ENCODE results near the gene STOM.
"Not testable (repeated sequence)": the region's sequence is repeated elsewhere in the genome, so short reads cannot be mapped to it uniquely, and the experiment has no call there.

Gene STOM

GRCh38 chr9:121299467-121300282 is 70.4 kb downstream of the STOM start:
- DNase-seq = peak in 2 of 3 donors; percentile 31 to 44

DNA sequence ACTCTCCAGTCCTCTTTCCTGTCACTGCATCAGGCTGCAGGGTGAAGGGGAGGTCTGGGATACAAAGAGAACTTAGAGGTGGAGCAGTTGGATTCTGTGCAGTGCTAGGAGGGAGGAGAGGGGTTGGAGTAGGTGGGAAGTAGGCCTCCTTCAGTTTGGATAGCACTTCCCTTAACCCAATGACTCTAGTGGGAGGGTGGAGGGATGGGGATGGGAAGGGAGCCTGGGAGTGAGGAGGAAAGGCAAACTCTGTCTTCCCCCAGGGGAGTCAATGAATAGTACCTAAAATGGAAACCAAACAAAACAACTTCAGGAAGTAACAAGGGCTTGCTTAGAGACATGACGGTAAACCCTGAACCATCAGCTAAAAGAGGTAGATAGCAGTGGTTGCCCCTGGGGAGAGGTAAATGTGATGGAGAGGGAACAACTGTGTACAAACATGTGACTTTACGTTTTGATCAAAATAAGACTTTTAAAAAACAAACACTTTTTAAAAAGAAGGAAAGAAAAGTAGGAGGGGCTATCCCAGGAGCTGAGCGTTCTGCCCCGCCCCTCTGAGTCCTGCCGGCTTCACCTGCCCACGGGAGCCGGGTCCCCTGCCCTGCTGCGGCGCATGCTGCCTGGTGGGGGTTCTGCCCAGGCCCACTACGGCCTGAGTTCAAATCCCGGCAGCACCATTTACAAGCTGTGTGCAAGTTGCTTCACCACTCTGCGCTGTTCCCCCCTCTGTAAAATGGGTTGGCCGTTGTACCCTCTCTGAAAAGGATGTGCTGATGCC is 71.2 kb downstream of the STOM start:
- no peak for DNase-seq

DNA sequence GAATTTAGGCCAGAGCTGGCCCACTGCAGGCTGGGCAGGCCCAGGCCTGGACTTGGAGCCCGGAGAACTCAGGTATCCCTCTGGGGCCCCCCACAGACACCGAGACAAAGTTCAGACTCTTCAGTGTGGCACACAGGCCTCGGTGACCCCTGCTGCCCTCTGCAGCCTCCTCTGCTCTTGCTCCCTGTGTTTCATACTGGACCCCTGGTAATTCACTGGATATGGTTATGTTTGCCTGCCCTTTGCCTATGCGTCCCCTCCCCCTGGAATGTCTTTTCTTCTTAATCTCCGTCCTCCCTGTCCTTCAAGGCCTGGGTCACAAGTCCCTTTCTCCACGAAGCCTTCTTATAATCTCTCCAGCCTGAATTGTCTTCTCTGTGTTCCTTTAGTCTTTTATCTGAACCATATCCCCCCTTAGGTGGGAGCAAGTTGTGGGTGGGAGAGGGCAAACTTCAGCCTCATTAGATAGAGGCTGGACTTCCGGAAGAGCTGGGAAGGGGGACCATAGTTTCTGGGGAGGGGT is 72.0 kb downstream of the STOM start:
- no peak for DNase-seq

DNA sequence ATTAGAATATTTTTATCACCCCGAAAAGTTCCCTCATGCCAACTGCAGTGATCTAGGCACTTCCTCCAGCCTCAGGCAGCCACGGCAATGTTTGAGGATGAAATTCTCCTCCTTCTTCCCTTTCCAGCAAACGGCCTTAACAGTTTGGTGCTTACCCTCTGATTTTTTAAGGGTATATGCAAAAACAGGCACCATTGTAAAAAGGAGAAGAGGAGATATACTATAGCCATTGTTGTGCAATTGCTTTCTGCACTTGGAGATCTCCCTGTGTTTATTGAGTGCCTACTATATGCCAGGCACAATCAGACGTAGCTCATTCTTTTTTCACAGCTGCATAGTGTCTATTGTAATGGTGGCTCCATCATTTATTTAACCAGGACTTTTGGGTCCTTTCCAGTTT is 72.7 kb downstream of the STOM start:
- DNase-seq = peak; percentile 65 to 74 (median 73)

DNA sequence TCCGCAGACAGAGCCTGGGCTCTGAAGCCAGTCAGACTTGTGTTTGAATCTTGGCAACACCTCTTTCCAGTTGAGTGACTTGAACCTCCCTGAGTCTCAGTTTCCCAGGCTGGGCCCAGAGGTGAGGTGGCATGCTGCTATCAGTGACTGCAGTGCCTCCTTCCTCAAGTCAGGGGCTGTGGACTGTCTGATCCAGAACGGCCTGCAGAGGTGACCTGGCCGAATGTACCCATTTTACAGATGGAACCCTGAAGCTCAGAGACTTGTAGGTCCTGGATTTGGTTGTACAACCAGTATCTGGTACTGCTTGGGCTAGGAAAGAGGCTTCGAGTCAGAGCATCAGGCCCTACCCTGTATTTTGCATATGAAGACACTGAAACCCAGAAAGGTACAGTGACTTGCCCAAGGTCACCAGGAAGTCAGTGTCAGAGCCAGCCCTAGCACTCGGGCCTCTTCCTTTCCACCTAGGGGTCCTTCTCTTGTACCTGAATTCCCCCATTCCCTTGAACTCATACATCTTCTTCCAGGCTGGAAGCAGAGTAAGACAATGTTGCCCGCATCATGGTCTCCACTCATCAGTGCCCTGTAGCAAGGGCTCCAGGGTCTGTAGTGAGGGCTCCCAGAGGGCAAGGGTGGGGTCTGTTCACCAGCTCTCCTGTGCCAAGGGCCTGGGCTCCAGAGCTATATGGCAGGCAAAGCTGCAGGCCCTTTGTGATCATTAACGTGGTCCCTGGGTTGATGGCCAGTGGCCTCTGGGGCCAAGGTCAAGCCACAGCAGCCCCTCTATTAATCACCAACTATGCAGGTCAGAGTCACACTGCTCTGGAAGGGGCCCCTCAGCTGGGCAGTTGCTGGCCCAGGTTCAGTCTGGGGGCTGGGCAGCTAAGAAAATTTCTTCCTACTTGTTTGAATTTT is 73.6 kb downstream of the STOM start:
- no peak for DNase-seq

DNA sequence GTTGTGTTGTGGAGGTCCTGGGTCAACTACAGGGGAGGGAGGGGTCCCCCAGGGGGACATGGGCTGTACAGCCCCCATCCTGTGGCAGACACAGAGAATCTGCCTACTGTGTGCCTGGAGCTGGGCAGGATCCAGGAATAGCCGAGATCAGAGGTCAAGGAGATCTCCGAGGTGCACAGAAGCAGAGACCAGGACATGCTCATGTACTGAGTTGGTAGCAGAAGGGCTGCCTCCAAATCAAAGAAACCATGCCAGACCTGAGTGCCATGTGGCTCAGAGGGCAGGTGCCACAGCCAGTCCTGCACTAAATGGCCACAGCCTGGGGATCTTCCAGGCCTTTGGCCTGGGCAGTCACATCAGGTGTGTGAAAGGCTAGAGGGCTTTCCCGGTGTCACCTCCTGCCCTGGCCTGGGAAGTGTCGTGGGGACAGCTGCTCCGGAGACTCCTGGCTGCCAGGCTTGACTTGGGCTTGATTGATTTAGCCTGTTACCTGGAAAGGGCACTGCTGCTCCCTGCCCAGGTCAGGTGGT is 74.3 kb downstream of the STOM start:
- DNase-seq = no peak

GRCh38 chr9:121294866-121295661 is 75.0 kb downstream of the STOM start:
- no peak for DNase-seq

DNA sequence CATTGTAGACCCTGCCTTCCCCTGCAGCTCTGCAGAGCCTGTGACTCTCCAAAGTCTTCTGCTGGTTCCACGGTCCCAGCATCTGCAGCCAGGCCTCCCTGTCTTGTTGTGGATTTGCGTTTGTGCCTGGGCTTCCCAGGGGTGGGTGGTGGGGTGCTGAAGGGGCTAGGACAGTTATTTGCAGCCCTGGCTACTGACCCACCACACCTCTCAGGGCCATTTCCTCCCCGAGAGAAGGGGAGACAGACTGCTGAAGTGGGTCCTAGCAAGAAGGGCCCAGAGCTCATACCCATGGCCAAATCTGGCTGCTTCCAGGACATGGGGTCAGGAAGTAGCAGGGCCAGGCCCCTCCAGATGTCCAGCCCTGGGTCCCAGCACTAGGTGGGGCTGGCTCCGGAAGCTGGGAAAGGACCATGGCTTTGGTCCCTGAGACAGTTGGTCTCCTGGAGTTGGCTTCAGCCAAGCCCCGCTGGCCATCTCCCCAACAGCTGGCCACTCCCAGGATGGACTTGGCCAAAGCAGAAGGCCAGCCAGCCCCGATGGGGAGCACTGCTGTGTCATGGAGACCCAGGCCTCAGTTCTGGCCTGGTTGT is 75.8 kb downstream of the STOM start:
- no peak for DNase-seq

- DNase-seq = no peak
Measured at GRCh38 chr9:121292801-121293241, 77.2 kb downstream of the STOM start.

DNA sequence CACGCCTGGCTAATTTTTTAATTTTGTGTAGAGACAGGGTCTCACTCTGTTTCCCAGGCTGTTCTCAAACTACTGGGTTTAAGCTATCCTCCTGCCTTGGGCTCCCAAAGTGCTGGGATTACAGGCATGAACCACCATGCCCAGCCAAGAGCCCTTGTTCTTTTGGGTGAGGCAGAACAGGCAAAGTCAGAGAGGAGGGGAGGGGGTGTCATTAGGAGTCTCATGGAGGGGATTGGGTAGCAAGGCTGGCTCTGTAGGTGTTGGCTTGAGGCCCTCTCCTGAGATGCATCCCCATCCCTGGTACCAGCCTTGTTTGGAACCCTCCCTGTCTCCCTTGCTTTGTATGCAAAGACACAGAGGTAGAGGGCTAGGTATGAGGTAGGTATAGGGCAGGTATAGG is 78.0 kb downstream of the STOM start:
- no peak for DNase-seq

DNA sequence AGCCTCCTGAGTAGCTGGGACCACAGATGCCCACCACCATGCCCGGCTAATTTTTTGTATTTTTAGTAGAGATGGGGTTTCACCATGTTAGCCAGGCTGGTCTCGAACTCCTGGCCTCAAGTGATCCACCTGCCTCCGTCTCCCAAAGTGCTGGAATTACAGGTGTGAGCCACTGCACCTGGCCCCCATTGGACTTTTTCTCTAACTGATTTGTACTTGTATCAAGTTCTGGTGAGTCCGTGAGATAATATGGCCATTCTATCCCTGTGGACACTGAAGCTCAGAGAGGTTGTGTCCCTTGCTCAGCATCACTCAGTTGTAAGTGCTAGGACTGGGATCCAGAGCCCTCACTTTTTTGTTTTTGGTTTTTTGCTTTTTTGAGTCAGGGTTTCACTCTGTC is 78.5 kb downstream of the STOM start:
- DNase-seq = not testable (repeated sequence)

DNA sequence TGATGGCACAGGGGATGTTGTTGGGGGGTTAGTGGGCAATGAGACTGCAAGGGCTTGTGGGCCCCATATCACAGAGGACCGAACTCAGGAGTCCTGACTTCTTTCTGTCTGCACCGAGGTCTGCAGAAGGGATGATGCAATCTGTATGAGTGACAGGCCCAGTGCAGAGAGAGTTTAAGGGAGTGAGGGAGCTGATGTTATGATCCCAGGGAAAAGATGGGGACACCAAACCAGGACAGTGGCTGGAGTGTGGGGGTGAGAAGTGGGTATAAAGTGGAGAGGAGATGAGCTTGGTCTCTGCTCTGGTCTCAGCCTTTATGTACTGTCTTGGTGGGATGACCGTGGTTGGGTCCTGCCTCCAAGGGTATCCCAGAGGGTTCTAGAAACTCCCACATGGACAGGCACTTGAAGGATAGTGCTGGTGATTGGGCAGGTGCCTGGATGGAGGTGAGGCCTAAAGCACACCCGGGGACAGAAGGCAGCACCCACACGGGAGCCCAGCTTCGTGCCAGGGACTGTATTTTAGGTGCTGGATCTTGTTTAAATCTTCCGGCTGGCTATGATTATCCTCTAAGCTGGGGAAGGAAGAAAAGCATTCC is 80.2 kb downstream of the STOM start:
- no peak for DNase-seq

- DNase-seq = peak in 2 of 3 donors; percentile 41 to 50
Measured at GRCh38 chr9:121289026-121289771, 80.9 kb downstream of the STOM start.
